Measurements from ENCODE around the gene TC2N. TPM values are rescaled to one million over a fixed set of nuclear protein-coding genes. Genes with fewer than 3 reads are reported as not detected.

Gene TC2N
- total and polyA plus RNA-seq, 2 donors (not counting 1 experiment from before 2014, with no cell fraction given), result 3.7 to 10.4 TPM

GRCh38 chr14:91893669-91894068 lies 26.3 kb upstream of the TC2N start:
- H3K4me1 Mint-ChIP-seq, result no peaks in the 10 kb centered on the region

GRCh38 chr14:91893007-91893406 lies 25.7 kb upstream of the TC2N start:
- Histone ChIP-seq H2AFZ (ENCODE audit: insufficient read depth, low read depth, low read length, poor library complexity, severe bottlenecking) (no peak overlapping the region), H3K9ac (ENCODE audit: low read length) (no peak overlapping the region), H4K20me1 (ENCODE audit: control insufficient read depth, insufficient read depth, low read length, poor library complexity, severe bottlenecking) (no peaks in the 10 kb centered on the region), H3K79me2 (ENCODE audit: control insufficient read depth, insufficient read depth, low read length) (no peaks in the 10 kb centered on the region), H3K27ac (ENCODE audit: low read length in 2 of 2) (no peak overlapping the region), H3K4me2 (replicated peaks; ENCODE audit: low read depth, low read length, poor library complexity, severe bottlenecking) (no peak overlapping the region), H3K4me1 (ENCODE audit: control insufficient read depth in 2 of 2, insufficient read depth in 2 of 2, low read length in 2 of 2) (no peaks in the 10 kb centered on the region), H3K9me3 (ENCODE audit: control extremely low read depth in 1 of 3, control insufficient read depth in 2 of 3, insufficient read depth in 1 of 3, low read length in 2 of 3) (no peaks in the 10 kb centered on the region), H3K27me3 (replicated peaks in 1 of 4; ENCODE audit: control extremely low read depth in 1 of 4, control insufficient read depth in 3 of 4, insufficient read depth in 4 of 4, low read length in 3 of 4) (peaks cover 0 to 5% (median 0%) of the 10 kb centered on the region in 4 experiments), H3K36me3 (replicated peaks in 1 of 2; ENCODE audit: control extremely low read depth in 1 of 2, control insufficient read depth in 1 of 2, extremely low read depth in 1 of 2, insufficient read depth in 2 of 2, low read length in 1 of 2) (no peaks in the 10 kb centered on the region), H3K4me3 (ENCODE audit: control extremely low read depth in 1 of 5, extremely low read depth in 1 of 5, insufficient read depth in 1 of 5, low read depth in 2 of 5, low read length in 4 of 5) (no peak overlapping the region)
- POLR2A ChIA-PET, result no interaction called here
- WGBS (ENCODE audit: insufficient coverage), result 93% methylated on average over 1 of the region's 7 CpGs
- no peaks in the 10 kb centered on the region for H3K4me1 Mint-ChIP-seq
- TF ChIP-seq EZH2 (IDR thresholded peaks at IDR 0.05; ENCODE audit: borderline replicate concordance, insufficient read depth, low read depth, low read length, poor library complexity, severe bottlenecking) (no peak), CTCF (IDR thresholded peaks at IDR 0.05) (peak; percentile 72)
- ATAC-seq (ENCODE audit: low read depth), result peak; percentile 45
- intact Hi-C loops (cut with micrococcal nuclease), result no loop called here
- peaks cover 10% of the 10 kb centered on the region for H3K27me3 Mint-ChIP-seq
- no peak overlapping the region for H3K4me3 Mint-ChIP-seq
- CTCF ChIA-PET, result interaction anchor here (1.2 to 1.6 kb wide), 3 partner anchors 18 to 119 kb away, joined by 3 read pairs; no protein-coding TSS in a partner anchor
- DNase-seq, result peak; percentile 49
- no peak overlapping the region for H3K27ac Mint-ChIP-seq
- H3K9me3 Mint-ChIP-seq (ENCODE audit: insufficient read depth), result no peaks in the 10 kb centered on the region

More at GRCh38 chr14:91893669-91894068, 26.3 kb upstream of the TC2N start:
- no peak for DNase-seq
- H3K36me3 ChIP-seq (replicated peaks in 1 of 2; ENCODE audit: control extremely low read depth in 1 of 2, control insufficient read depth in 1 of 2, extremely low read depth in 1 of 2, insufficient read depth in 2 of 2, low read length in 1 of 2), result no peaks in the 10 kb centered on the region
- H3K4me3 Mint-ChIP-seq, result no peak overlapping the region
- H3K9ac ChIP-seq (ENCODE audit: low read length), result no peak overlapping the region
- no peak overlapping the region for H3K27ac ChIP-seq (ENCODE audit: low read length in 2 of 2)
- no peak overlapping the region for H3K27ac Mint-ChIP-seq
- no CpG with 5 or more reads among the region's 4 CpGs for WGBS (ENCODE audit: insufficient coverage)
- H2AFZ ChIP-seq (ENCODE audit: insufficient read depth, low read depth, low read length, poor library complexity, severe bottlenecking), result no peak overlapping the region
- POLR2A ChIA-PET, result no interaction called here
- H4K20me1 ChIP-seq (ENCODE audit: control insufficient read depth, insufficient read depth, low read length, poor library complexity, severe bottlenecking), result no peaks in the 10 kb centered on the region
- intact Hi-C loops (cut with micrococcal nuclease), result no loop called here
- H3K9me3 ChIP-seq (ENCODE audit: control extremely low read depth in 1 of 3, control insufficient read depth in 2 of 3, insufficient read depth in 1 of 3, low read length in 2 of 3), result no peaks in the 10 kb centered on the region
- TF ChIP-seq CTCF (IDR thresholded peaks at IDR 0.05) (no peak), EZH2 (IDR thresholded peaks at IDR 0.05; ENCODE audit: borderline replicate concordance, insufficient read depth, low read depth, low read length, poor library complexity, severe bottlenecking) (no peak)
- ATAC-seq (ENCODE audit: low read depth), result no peak
- CTCF ChIA-PET, result interaction anchor here (1.2 to 1.6 kb wide), 2 partner anchors 18 to 120 kb away, joined by 3 read pairs; no protein-coding TSS in a partner anchor
- H3K27me3 ChIP-seq (replicated peaks in 1 of 4; ENCODE audit: control extremely low read depth in 1 of 4, control insufficient read depth in 3 of 4, insufficient read depth in 4 of 4, low read length in 3 of 4), result peaks cover 0 to 5% (median 0%) of the 10 kb centered on the region in 4 experiments
- no peak overlapping the region for H3K4me3 ChIP-seq (ENCODE audit: control extremely low read depth in 1 of 5, extremely low read depth in 1 of 5, insufficient read depth in 1 of 5, low read depth in 2 of 5, low read length in 4 of 5)
- H3K4me1 ChIP-seq (ENCODE audit: control insufficient read depth in 2 of 2, insufficient read depth in 2 of 2, low read length in 2 of 2), result no peaks in the 10 kb centered on the region
- no peaks in the 10 kb centered on the region for H3K9me3 Mint-ChIP-seq (ENCODE audit: insufficient read depth)
- H3K27me3 Mint-ChIP-seq, result peaks cover 10% of the 10 kb centered on the region
- no peak overlapping the region for H3K4me2 ChIP-seq (replicated peaks; ENCODE audit: low read depth, low read length, poor library complexity, severe bottlenecking)
- H3K79me2 ChIP-seq (ENCODE audit: control insufficient read depth, insufficient read depth, low read length), result no peaks in the 10 kb centered on the region
